ENCODE measurements around the gene NUCKS1. TPM values are rescaled to one million over a fixed set of nuclear protein-coding genes. Genes with fewer than 3 reads are reported as not detected.
A peak's percentile ranks its signal among the peaks of the same experiment; 100 is the strongest.

NUCKS1 gene
- total and polyA plus RNA-seq, 5 donors = 89.9 to 277 (median 250) TPM

- WGBS = 89% methylated on average over 9 of the region's 9 CpGs
- H3K27me3 ChIP-seq (ENCODE audit: control insufficient read depth, insufficient read depth) = no peaks in the 10 kb centered on the region
- intact Hi-C loops (cut with DNase I) = no loop called here
- no peak overlapping the region for H3K4me3 ChIP-seq (ENCODE audit: low read length)
- no peak for DNase-seq
- H3K9me3 ChIP-seq (ENCODE audit: control insufficient read depth, low read length) = no peaks in the 10 kb centered on the region
- no peak for ATAC-seq
- peaks cover 3% of the 10 kb centered on the region for H3K4me1 ChIP-seq (ENCODE audit: control insufficient read depth, insufficient read depth, low read length)
- H3K27ac ChIP-seq (ENCODE audit: low read length) = no peak overlapping the region
Observed at GRCh38 chr1:205785446-205785845, 35.5 kb upstream of the NUCKS1 start.

- DNase-seq (peak in 2 of 3 donors; percentile 55 to 69), ATAC-seq (peak; percentile 61 to 76)
- Histone ChIP-seq H3K4me3 (ENCODE audit: low read length) (no peak overlapping the region), H3K4me1 (ENCODE audit: control insufficient read depth, insufficient read depth, low read length) (peaks cover 3% of the 10 kb centered on the region), H3K27ac (ENCODE audit: low read length) (peak overlapping the region; percentile 75), H3K27me3 (ENCODE audit: control insufficient read depth, insufficient read depth) (no peaks in the 10 kb centered on the region), H3K9me3 (ENCODE audit: control insufficient read depth, low read length) (no peaks in the 10 kb centered on the region)
- intact Hi-C loops (cut with DNase I) = no loop called here
- WGBS = 48% methylated on average over 4 of the region's 4 CpGs
Observed at GRCh38 chr1:205783904-205784303, 33.9 kb upstream of the NUCKS1 start.

- H3K9me3 ChIP-seq (ENCODE audit: control insufficient read depth, low read length) = no peaks in the 10 kb centered on the region
- no peak overlapping the region for H3K4me3 ChIP-seq (ENCODE audit: low read length)
- H3K4me1 ChIP-seq (ENCODE audit: control insufficient read depth, insufficient read depth, low read length) = peaks cover 3% of the 10 kb centered on the region
- no peak for ATAC-seq
- intact Hi-C loops (cut with DNase I) = no loop called here
- DNase-seq = no peak
- no peaks in the 10 kb centered on the region for H3K27me3 ChIP-seq (ENCODE audit: control insufficient read depth, insufficient read depth)
- H3K27ac ChIP-seq (ENCODE audit: low read length) = peak overlapping the region; percentile 78
Observed at GRCh38 chr1:205783433-205783795, 33.4 kb upstream of the NUCKS1 start.

- ATAC-seq (no peak), DNase-seq (no peak)
- Histone ChIP-seq H3K9me3 (ENCODE audit: control insufficient read depth, low read length) (no peaks in the 10 kb centered on the region), H3K27me3 (ENCODE audit: control insufficient read depth, insufficient read depth) (no peaks in the 10 kb centered on the region), H3K27ac (ENCODE audit: low read length) (peak overlapping the region; percentile 78), H3K4me1 (ENCODE audit: control insufficient read depth, insufficient read depth, low read length) (peaks cover 3% of the 10 kb centered on the region), H3K4me3 (ENCODE audit: low read length) (no peak overlapping the region)
- WGBS = 61% methylated on average over 4 of the region's 4 CpGs
- intact Hi-C loops (cut with DNase I) = no loop called here
Observed at GRCh38 chr1:205782627-205783432, 32.8 kb upstream of the NUCKS1 start.

- intact Hi-C loops (cut with DNase I) = no loop called here
- Histone ChIP-seq H3K27ac (ENCODE audit: low read length) (no peak overlapping the region), H3K27me3 (ENCODE audit: control insufficient read depth, insufficient read depth) (no peaks in the 10 kb centered on the region), H3K9me3 (ENCODE audit: control insufficient read depth, low read length) (no peaks in the 10 kb centered on the region), H3K4me1 (ENCODE audit: control insufficient read depth, insufficient read depth, low read length) (peaks cover 3% of the 10 kb centered on the region), H3K4me3 (ENCODE audit: low read length) (no peak overlapping the region)
- ATAC-seq (no peak), DNase-seq (no peak)
- WGBS = 88% methylated on average over 5 of the region's 5 CpGs
Observed at GRCh38 chr1:205780335-205780734, 30.4 kb upstream of the NUCKS1 start.

- Histone ChIP-seq H3K27me3 (ENCODE audit: control insufficient read depth, insufficient read depth) (no peaks in the 10 kb centered on the region), H3K9me3 (ENCODE audit: control insufficient read depth, low read length) (no peaks in the 10 kb centered on the region), H3K4me1 (ENCODE audit: control insufficient read depth, insufficient read depth, low read length) (peaks cover 5% of the 10 kb centered on the region), H3K4me3 (ENCODE audit: low read length) (no peak overlapping the region), H3K27ac (ENCODE audit: low read length) (no peak overlapping the region)
- WGBS = 60% methylated on average over 2 of the region's 2 CpGs
- DNase-seq (no peak), ATAC-seq (no peak)
- intact Hi-C loops (cut with DNase I) = no loop called here
Observed at GRCh38 chr1:205777994-205778393, 28.0 kb upstream of the NUCKS1 start.

GRCh38 chr1:205775717-205776056, 25.7 kb upstream of the NUCKS1 start:
- no peaks in the 10 kb centered on the region for H3K9me3 ChIP-seq (ENCODE audit: control insufficient read depth, low read length)
- no peak for DNase-seq
- no peaks in the 10 kb centered on the region for H3K27me3 ChIP-seq (ENCODE audit: control insufficient read depth, insufficient read depth)
- intact Hi-C loops (cut with DNase I) = no loop called here
- H3K4me3 ChIP-seq (ENCODE audit: low read length) = peak overlapping the region; percentile 78
- ATAC-seq = peak; percentile 69 to 77
- H3K27ac ChIP-seq (ENCODE audit: low read length) = no peak overlapping the region
- peaks cover 3% of the 10 kb centered on the region for H3K4me1 ChIP-seq (ENCODE audit: control insufficient read depth, insufficient read depth, low read length)

GRCh38 chr1:205775015-205775716, 25.2 kb upstream of the NUCKS1 start, which contains the start of gene RAB29:
Gene RAB29 (minus strand): TSS chr1:205775482. CDS start chr1:205774956, 526 bp downstream.
- peak; percentile 96 to 97 for ATAC-seq
- intact Hi-C loops (cut with DNase I) = no loop called here
- peaks cover 3% of the 10 kb centered on the region for H3K4me1 ChIP-seq (ENCODE audit: control insufficient read depth, insufficient read depth, low read length)
- no peaks in the 10 kb centered on the region for H3K27me3 ChIP-seq (ENCODE audit: control insufficient read depth, insufficient read depth)
- H3K9me3 ChIP-seq (ENCODE audit: control insufficient read depth, low read length) = no peaks in the 10 kb centered on the region
- H3K27ac ChIP-seq (ENCODE audit: low read length) = peak within 1 kb of the TSS; percentile 34
- WGBS = under 1% methylated on average over 40 of the region's 40 CpGs
- peak within 1 kb of the TSS; percentile 78 for H3K4me3 ChIP-seq (ENCODE audit: low read length)
- DNase-seq = peak; percentile 83 to 92 (median 91)

GRCh38 chr1:205774198-205775014, 24.4 kb upstream of the NUCKS1 start:
- peak overlapping the region; percentile 78 for H3K4me3 ChIP-seq (ENCODE audit: low read length)
- whole genome bisulfite sequencing = 19% methylated on average over 36 of the region's 36 CpGs
- intact Hi-C loops (cut with DNase I) = no loop called here
- H3K27me3 ChIP-seq (ENCODE audit: control insufficient read depth, insufficient read depth) = no peaks in the 10 kb centered on the region
- H3K27ac ChIP-seq (ENCODE audit: low read length) = no peak overlapping the region
- peak; percentile 24 to 39 for ATAC-seq
- H3K4me1 ChIP-seq (ENCODE audit: control insufficient read depth, insufficient read depth, low read length) = peaks cover 3% of the 10 kb centered on the region
- H3K9me3 ChIP-seq (ENCODE audit: control insufficient read depth, low read length) = no peaks in the 10 kb centered on the region
- peak in 1 of 3 donors; percentile 28 for DNase-seq

- Histone ChIP-seq H3K9me3 (ENCODE audit: control insufficient read depth, low read length) (no peaks in the 10 kb centered on the region), H3K4me3 (ENCODE audit: low read length) (no peak overlapping the region), H3K27ac (ENCODE audit: low read length) (no peak overlapping the region), H3K27me3 (ENCODE audit: control insufficient read depth, insufficient read depth) (no peaks in the 10 kb centered on the region), H3K4me1 (ENCODE audit: control insufficient read depth, insufficient read depth, low read length) (peaks cover 3% of the 10 kb centered on the region)
- no peak for DNase-seq
- whole genome bisulfite sequencing = 92% methylated on average over 2 of the region's 2 CpGs
- no peak for ATAC-seq
- intact Hi-C loops (cut with DNase I) = no loop called here
Observed at GRCh38 chr1:205772607-205773032, 22.6 kb upstream of the NUCKS1 start.

- DNase-seq (no peak), ATAC-seq (no peak)
- Histone ChIP-seq H3K27me3 (ENCODE audit: control insufficient read depth, insufficient read depth) (no peaks in the 10 kb centered on the region), H3K9me3 (ENCODE audit: control insufficient read depth, low read length) (no peaks in the 10 kb centered on the region), H3K4me1 (ENCODE audit: control insufficient read depth, insufficient read depth, low read length) (peaks cover 3% of the 10 kb centered on the region), H3K27ac (ENCODE audit: low read length) (no peak overlapping the region), H3K4me3 (ENCODE audit: low read length) (no peak overlapping the region)
- 88% methylated on average over 4 of the region's 4 CpGs for WGBS
- intact Hi-C loops (cut with DNase I) = no loop called here
Observed at GRCh38 chr1:205770618-205771017, 20.6 kb upstream of the NUCKS1 start.
